Body of pancreas (tissue), 4 donors: Measurements from ENCODE around the gene DYNLRB1. TPM values are rescaled to one million over a fixed set of nuclear protein-coding genes. Genes with fewer than 3 reads are reported as not detected.

ENCODE experiments used
- ATAC-seq: fragments of 150-250 bp; one replicate; pipeline ENCODE4 v1.9.1; 2016
- DNase-seq, 4 donors: peaks; one replicate each; pipeline ENCODE4 v3.0.0-alpha.2; 2019
- H3K27ac ChIP-seq, 4 donors: fragments of 200-600 bp; sonication (generic); 1 replicate in 3 of 4; 2 replicates in 1 of 4; pipeline versions ENCODE4 v1.5.1 to v1.6.1; 2016 to 2019; ENCODE audit warnings: mild to moderate bottlenecking in 1 of 4, mixed read lengths in 1 of 4, moderate library complexity in 1 of 4
- H3K27me3 ChIP-seq, 2 donors: fragments of 200-600 bp; sonication (generic); one replicate each; pipeline ENCODE4 v1.6.0; 2016; ENCODE audit warnings: mild to moderate bottlenecking in 1 of 2
- H3K36me3 ChIP-seq, 2 donors: fragments of 200-600 bp; sonication (generic); replicated peaks in 1 of 2; 2 replicates each; pipeline ENCODE4 v1.5.1; 2016; ENCODE audit warnings: low read depth in 2 of 2; ENCODE audit not compliant: insufficient read depth in 1 of 2
- H3K4me1 ChIP-seq: fragments of 200-600 bp; sonication (generic); one replicate; pipeline ENCODE4 v1.6.0; 2016
- H3K4me3 ChIP-seq, 2 donors: fragments of 200-600 bp; sonication (generic); 1 replicate in 1 of 2; 2 replicates in 1 of 2; pipeline ENCODE4 v1.5.1; 2016 to 2019
- H3K9me3 ChIP-seq, 3 donors: fragments of 200-600 bp; sonication (generic); 1 replicate in 2 of 3; 2 replicates in 1 of 3; pipeline ENCODE4 v1.5.1; 2016
- CTCF ChIP-seq, 7 experiments: fragments of 450-650 bp in 4 of 7; fragments of 200-600 bp in 3 of 7; sonication (generic) in 3 of 7; IDR thresholded peaks; one replicate each; pipeline ENCODE4 v1.5.1; 2016 to 2019; ENCODE audit warnings: antibody characterized with exemption in 7 of 7
- POLR2A ChIP-seq, 3 donors: fragments of 450-650 bp; IDR thresholded peaks; one replicate each; pipeline ENCODE4 v1.6.1; 2016; ENCODE audit warnings: antibody characterized with exemption in 3 of 3, mild to moderate bottlenecking in 2 of 3
- WGBS, 2 donors: methylation state at CpG; one replicate each; pipeline ENCODE4 v1.1.5; 2017; 5-methylcytosine and 5-hydroxymethylcytosine counted together
- intact Hi-C: fragments of 100-400 bp; cut with DNase I; formaldehyde crosslinking; loops from one replicate; pipeline ENCODE4 v1.15.1; 2023
- total RNA-seq, 2 donors: library from RNA; depleted of rRNA; stranded (reverse); fragments of >200 nt; gene quantifications; one replicate each; pipeline ENCODE4 v1.1.0, GENCODE V29; 2016

The DYNLRB1 gene
- total RNA-seq, 2 donors from 2014 or later = 58.9 to 64.3 TPM

DNA sequence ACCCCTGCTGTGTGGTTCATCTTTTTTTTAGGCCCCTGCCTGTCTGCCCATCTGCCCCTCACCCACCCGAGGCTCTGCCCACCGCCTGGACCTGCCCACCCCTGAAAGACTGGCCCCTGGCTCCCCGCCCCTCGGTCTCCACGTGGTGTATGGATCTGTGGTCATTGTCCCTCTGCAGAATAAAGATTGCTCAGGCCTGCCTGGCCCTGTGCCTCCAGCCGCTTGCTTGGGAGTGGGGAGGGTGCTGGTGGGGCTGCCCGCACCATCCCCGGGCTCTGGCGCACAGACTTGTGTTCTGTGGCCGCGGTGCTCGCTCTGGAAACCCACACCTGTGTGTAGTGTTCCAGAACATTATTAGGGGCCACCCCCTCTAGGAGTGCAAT, 43.9 kb downstream of the DYNLRB1 start:
- H3K9me3 ChIP-seq = no peaks in the 10 kb centered on the region
- WGBS, 2 donors = 72 to 78% methylated on average over 9 to 10 of the region's 12 CpGs
- peaks cover 14% of the 10 kb centered on the region for H3K4me1 ChIP-seq
- intact Hi-C loops = no loop called here
- H3K27me3 ChIP-seq = no peaks in the 10 kb centered on the region
- DNase-seq (peak in 1 of 4 donors; percentile 29), ATAC-seq (no peak)
- H3K36me3 ChIP-seq = no peaks in the 10 kb centered on the region
- H3K27ac ChIP-seq = peak overlapping the region in 1 of 4 donors; percentile 93
- TF ChIP-seq CTCF (IDR thresholded peaks at IDR 0.05) (no peak), POLR2A (IDR thresholded peaks at IDR 0.05) (no peak)
- no peak overlapping the region for H3K4me3 ChIP-seq

GRCh38 chr20:34560614-34561013, 44.4 kb downstream of the DYNLRB1 start:
- no peak for DNase-seq
- Histone ChIP-seq H3K4me1 (peaks cover 14% of the 10 kb centered on the region), H3K27me3 (no peaks in the 10 kb centered on the region), H3K9me3 (no peaks in the 10 kb centered on the region), H3K4me3 (no peak overlapping the region), H3K36me3 (no peaks in the 10 kb centered on the region), H3K27ac (no peak overlapping the region)
- ATAC-seq = no peak
- intact Hi-C loops = no loop called here
- TF ChIP-seq CTCF (IDR thresholded peaks at IDR 0.05) (no peak), POLR2A (IDR thresholded peaks at IDR 0.05) (no peak)
- WGBS, 2 donors = 94% methylated on average over 7 of the region's 7 CpGs; no CpG with 5 or more reads in 1 of the 2 donors

DNA sequence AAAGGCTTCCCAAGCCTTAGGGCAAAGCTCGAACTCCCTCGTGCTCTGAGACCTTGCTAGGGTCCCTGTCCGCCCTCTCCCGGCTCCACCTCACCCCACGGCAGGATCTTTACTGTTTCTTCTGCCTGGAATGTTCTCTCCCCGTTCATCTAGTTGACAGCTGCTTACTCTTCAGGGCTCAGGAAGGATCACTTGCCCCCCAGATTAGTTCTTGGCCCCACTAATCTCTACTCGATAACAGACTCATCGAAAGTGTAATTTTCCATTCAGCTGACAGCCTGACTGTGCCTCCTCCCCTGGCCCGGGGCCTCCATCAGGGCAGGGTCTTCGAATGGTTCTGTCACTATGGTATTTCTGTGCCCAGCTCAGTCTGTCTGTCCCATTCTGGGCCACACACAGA, 45.4 kb downstream of the DYNLRB1 start:
- Histone ChIP-seq H3K4me1 (peaks cover 14% of the 10 kb centered on the region), H3K27me3 (no peaks in the 10 kb centered on the region), H3K9me3 (no peaks in the 10 kb centered on the region), H3K27ac (no peak overlapping the region), H3K36me3 (no peaks in the 10 kb centered on the region), H3K4me3 (no peak overlapping the region)
- TF ChIP-seq CTCF (IDR thresholded peaks at IDR 0.05) = no peak
- no peak for TF ChIP-seq POLR2A (IDR thresholded peaks at IDR 0.05)
- no peak for ATAC-seq
- WGBS, 2 donors = 67 to 68% methylated on average over 10 of the region's 10 CpGs
- DNase-seq = no peak
- intact Hi-C loops = no loop called here

GRCh38 chr20:34562641-34563040, 46.4 kb downstream of the DYNLRB1 start:
- WGBS, 2 donors = 45 to 60% methylated on average over 3 to 5 of the region's 5 CpGs
- intact Hi-C loops = no loop called here
- H3K4me3 ChIP-seq = no peak overlapping the region
- H3K27ac ChIP-seq = no peak overlapping the region
- H3K9me3 ChIP-seq = no peaks in the 10 kb centered on the region
- H3K4me1 ChIP-seq = peaks cover 11% of the 10 kb centered on the region
- ATAC-seq (no peak), DNase-seq (peak in 1 of 4 donors; percentile 35)
- no peaks in the 10 kb centered on the region for H3K27me3 ChIP-seq
- TF ChIP-seq POLR2A (IDR thresholded peaks at IDR 0.05) (no peak), CTCF (IDR thresholded peaks at IDR 0.05) (peak in 4 of 7 experiments; percentile 27 to 37 (median 30))
- H3K36me3 ChIP-seq = no peaks in the 10 kb centered on the region

DNA sequence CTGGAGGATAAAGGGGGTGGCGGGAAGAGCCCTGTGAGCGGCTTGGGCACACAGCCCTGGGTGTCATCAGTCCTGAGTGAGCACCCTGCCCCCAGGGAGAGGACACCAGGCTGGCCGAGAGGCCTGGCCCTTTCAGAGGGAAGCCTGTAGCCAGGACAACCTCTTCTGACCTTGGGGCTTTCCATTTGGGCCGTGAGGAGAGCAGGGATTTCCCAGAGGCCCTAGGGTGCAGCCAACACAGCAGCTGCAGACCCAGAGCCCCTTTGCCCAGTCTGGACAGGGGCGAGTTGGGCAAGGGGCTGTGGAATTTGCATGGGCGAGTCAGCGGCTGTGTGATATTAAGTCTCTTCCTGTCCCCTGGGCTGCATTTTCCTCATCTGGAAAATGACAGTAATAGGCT, 48.6 kb downstream of the DYNLRB1 start:
- no peaks in the 10 kb centered on the region for H3K9me3 ChIP-seq
- intact Hi-C loops = no loop called here
- TF ChIP-seq CTCF (IDR thresholded peaks at IDR 0.05) = no peak
- TF ChIP-seq POLR2A (IDR thresholded peaks at IDR 0.05) = no peak
- H3K4me1 ChIP-seq = no peaks in the 10 kb centered on the region
- H3K27ac ChIP-seq = no peak overlapping the region
- 58 to 65% methylated on average over 5 to 7 of the region's 7 CpGs for WGBS, 2 donors
- ATAC-seq (no peak), DNase-seq (no peak)
- H3K4me3 ChIP-seq = no peak overlapping the region
- H3K36me3 ChIP-seq = no peaks in the 10 kb centered on the region
- no peaks in the 10 kb centered on the region for H3K27me3 ChIP-seq
